SK-N-SH (cell line): ENCODE data around the gene CFAP44. TPM values are rescaled to one million over a fixed set of nuclear protein-coding genes. Genes with fewer than 3 reads are reported as not detected.

Source experiments
- CTCF ChIA-PET: fragments of 300-600, 350-600 bp; formaldehyde crosslinking; extraction: SDS; loops from one replicate; lab custom pipeline; 2021; lab: Yijun Ruan, JAX
- POLR2A ChIA-PET: fragments of 350-600 bp; sonication (Branson Sonifier 250); formaldehyde crosslinking; extraction: SDS; loops from one replicate; lab custom pipeline; 2020; ENCODE audit warnings: antibody characterized with exemption, inconsistent platforms; lab: Yijun Ruan, JAX
- DNase-seq: peaks from one replicate; pipeline ENCODE4 v3.0.0; 2012
- H2AFZ ChIP-seq: fragments of 200-600 bp; sonication (generic); 2 replicates; pipeline ENCODE4 v1.8.1; 2016; ENCODE audit warnings: antibody characterized with exemption, mild to moderate bottlenecking, low read depth
- H3F3A ChIP-seq: fragments of 200-600 bp; sonication (generic); replicated peaks from 2 replicates; pipeline ENCODE3; 2016; ENCODE audit warnings: antibody characterized with exemption, mild to moderate bottlenecking; ENCODE audit not compliant: insufficient read depth
- H3K27ac ChIP-seq, 2 experiments: fragments of 200-500 bp in 1 of 2; fragments of 200-600 bp in 1 of 2; sonication (Bioruptor generic) in 1 of 2; sonication (generic), shearing (Covaris generic) in 1 of 2; 2 replicates each; pipeline versions ENCODE4 v1.5.1 to v1.6.1; 2014 to 2016; ENCODE audit warnings: low read depth in 2 of 2, inconsistent platforms in 1 of 2, low read length in 1 of 2, mild to moderate bottlenecking in 1 of 2, mixed read lengths in 1 of 2
- H3K27me3 ChIP-seq: fragments of 200-600 bp; sonication (generic), shearing (Covaris generic); 2 replicates; pipeline ENCODE4 v1.6.1; 2016; ENCODE audit warnings: mixed run types; ENCODE audit not compliant: insufficient read depth
- H3K36me3 ChIP-seq, 2 experiments: fragments of 200-500 bp in 1 of 2; fragments of 200-600 bp in 1 of 2; sonication (Bioruptor generic) in 1 of 2; sonication (generic) in 1 of 2; replicated peaks in 1 of 2; 2 replicates each; pipeline versions ENCODE3 to v1.5.1; 2014 to 2016; ENCODE audit warnings: low read length in 1 of 2, mild to moderate bottlenecking in 1 of 2; ENCODE audit not compliant: insufficient read depth in 2 of 2, control insufficient read depth in 1 of 2
- H3K4me1 ChIP-seq, 2 experiments: fragments of 200-500 bp in 1 of 2; fragments of 200-600 bp in 1 of 2; sonication (Bioruptor generic) in 1 of 2; sonication (generic), shearing (Covaris generic) in 1 of 2; 2 replicates each; pipeline versions ENCODE4 v1.5.1 to v1.6.1; 2014 to 2016; ENCODE audit warnings: low read depth in 1 of 2, low read length in 1 of 2, mixed run types in 1 of 2; ENCODE audit not compliant: insufficient read depth in 2 of 2, control insufficient read depth in 1 of 2
- H3K4me2 ChIP-seq: fragments of 200-600 bp; sonication (generic), shearing (Covaris generic); 2 replicates; pipeline ENCODE4 v1.6.1; 2017; ENCODE audit warnings: mixed run types
- H3K4me3 ChIP-seq, 2 experiments: fragments of 200-500 bp in 1 of 2; fragments of 200-600 bp in 1 of 2; sonication (Bioruptor generic) in 1 of 2; sonication (generic), shearing (Covaris generic) in 1 of 2; 2 replicates each; pipeline versions ENCODE4 v1.5.1 to v1.8.1; 2014 to 2016; ENCODE audit warnings: low read depth in 2 of 2, inconsistent platforms in 1 of 2, low read length in 1 of 2, mild to moderate bottlenecking in 1 of 2, mixed read lengths in 1 of 2, moderate library complexity in 1 of 2
- H3K79me2 ChIP-seq: fragments of 200-600 bp; sonication (generic); 2 replicates; pipeline ENCODE4 v1.8.1; 2017; ENCODE audit warnings: mild to moderate bottlenecking; ENCODE audit not compliant: insufficient read depth
- H3K9ac ChIP-seq: fragments of 200-600 bp; sonication (generic); 2 replicates; pipeline ENCODE4 v1.6.1; 2017; ENCODE audit warnings: mixed run types
- H3K9me2 ChIP-seq: fragments of 200-600 bp; sonication (generic); 2 replicates; pipeline ENCODE4 v1.6.1; 2017; ENCODE audit warnings: mixed run types
- H3K9me3 ChIP-seq: fragments of 200-600 bp; sonication (generic); 2 replicates; pipeline ENCODE4 v1.6.1; 2017; ENCODE audit warnings: mixed run types, mild to moderate bottlenecking, moderate library complexity
- H4K20me1 ChIP-seq: fragments of 200-600 bp; sonication (generic); 2 replicates; pipeline ENCODE4 v1.6.1; 2017; ENCODE audit warnings: mild to moderate bottlenecking, mixed run types; ENCODE audit not compliant: insufficient read depth
- CHD2 ChIP-seq: fragments of 150-350 bp; IDR thresholded peaks from 2 replicates; pipeline ENCODE4 v1.6.1; 2018; ENCODE audit warnings: low read length; ENCODE audit not compliant: partially characterized antibody
- CTCF ChIP-seq: fragments of 200-600 bp; sonication (generic); IDR thresholded peaks from 2 replicates; pipeline ENCODE4 v1.6.1; 2017; ENCODE audit warnings: antibody characterized with exemption, mild to moderate bottlenecking, moderate library complexity
- EZH2phosphoT487 ChIP-seq: fragments of 200-600 bp; sonication (generic); IDR thresholded peaks from 2 replicates; pipeline ENCODE4 v1.6.1; 2017; ENCODE audit warnings: low read depth, mixed run types, mild to moderate bottlenecking, antibody characterized with exemption, moderate library complexity, borderline replicate concordance
- FOXM1 ChIP-seq: IDR thresholded peaks from 2 replicates; pipeline ENCODE4 v1.4.0; 2012; ENCODE audit warnings: low read depth, mild to moderate bottlenecking
- GABPA ChIP-seq: IDR thresholded peaks from 2 replicates; pipeline ENCODE4 v1.4.0; 2012; ENCODE audit warnings: low read depth, mild to moderate bottlenecking
- MAX ChIP-seq: IDR thresholded peaks from 2 replicates; pipeline ENCODE4 v1.4.0; 2012; ENCODE audit warnings: low read depth
- MEF2A ChIP-seq: IDR thresholded peaks from 2 replicates; pipeline ENCODE4 v1.4.0; 2012; ENCODE audit warnings: low read depth, borderline replicate concordance
- MXI1 ChIP-seq: IDR thresholded peaks from 2 replicates; pipeline ENCODE4 v1.6.1; 2012; ENCODE audit warnings: mild to moderate bottlenecking, low read depth, low read length, improper control_type of control experiment
- NRF1 ChIP-seq: IDR thresholded peaks from 2 replicates; pipeline ENCODE4 v1.6.1; 2012; ENCODE audit warnings: low read depth, mild to moderate bottlenecking, low read length
- POLR2AphosphoS5 ChIP-seq: IDR thresholded peaks from 2 replicates; pipeline ENCODE4 v1.6.1; 2012; ENCODE audit warnings: low read depth, low read length
- RAD21 ChIP-seq: IDR thresholded peaks from 2 replicates; pipeline ENCODE4 v1.6.1; 2012; ENCODE audit warnings: mild to moderate bottlenecking, low read length
- RCOR1 ChIP-seq: fragments of 150-350 bp; IDR thresholded peaks from 2 replicates; pipeline ENCODE4 v1.6.1; 2017; ENCODE audit warnings: antibody characterized with exemption, low read length
- REST ChIP-seq: IDR thresholded peaks from 2 replicates; pipeline ENCODE4 v1.6.1; 2012; ENCODE audit warnings: mild to moderate bottlenecking, low read depth, low read length, moderate library complexity
- RXRA ChIP-seq: IDR thresholded peaks from 2 replicates; pipeline ENCODE4 v1.4.0; 2012; ENCODE audit warnings: low read depth, mild to moderate bottlenecking, borderline replicate concordance
- SMC3 ChIP-seq: IDR thresholded peaks from 2 replicates; pipeline ENCODE4 v1.6.1; 2012; ENCODE audit warnings: low read depth, low read length, improper control_type of control experiment
- TAF1 ChIP-seq: IDR thresholded peaks from 2 replicates; pipeline ENCODE4 v1.6.1; 2012; ENCODE audit warnings: low read depth, mild to moderate bottlenecking, low read length, moderate library complexity, borderline replicate concordance
- TCF12 ChIP-seq: IDR thresholded peaks from 2 replicates; pipeline ENCODE4 v1.4.0; 2012
- TEAD4 ChIP-seq: IDR thresholded peaks from 2 replicates; pipeline ENCODE4 v1.4.0; 2012; ENCODE audit warnings: mild to moderate bottlenecking, borderline replicate concordance; ENCODE audit not compliant: insufficient read depth
- WGBS: methylation state at CpG from one replicate; pipeline ENCODE4 v1.1.6; 2017; ENCODE audit warnings: low lambda C conversion rate; 5-methylcytosine and 5-hydroxymethylcytosine counted together
- polyA plus RNA-seq, 3 experiments: library from polyadenylated mRNA; depleted of rRNA; stranded (reverse); fragments of >200 nt; gene quantifications; 2 replicates each; pipeline ENCODE4 v1.2.3, GENCODE V29; 2012

The CFAP44 gene
- polyA plus RNA-seq, 1 of the 3 experiments (the other 2 are of a cell fraction), result 2.3 TPM

- Histone ChIP-seq H3K79me2 (no peaks in the 10 kb centered on the region), H3K9me3 (no peaks in the 10 kb centered on the region), H3K9me2 (no peaks in the 10 kb centered on the region), H3K9ac (no peak overlapping the region), H3K4me2 (no peak overlapping the region), H3F3A (no peaks in the 10 kb centered on the region), H3K27ac (no peak overlapping the region), H2AFZ (no peak overlapping the region), H3K4me1 (no peaks in the 10 kb centered on the region), H4K20me1 (no peaks in the 10 kb centered on the region), H3K4me3 (no peak overlapping the region), H3K36me3 (peaks cover 20 to 25% of the 10 kb centered on the region in 2 experiments), H3K27me3 (no peaks in the 10 kb centered on the region)
- WGBS, result 89% methylated on average over 8 of the region's 8 CpGs
- TF ChIP-seq SMC3 (no peak), TAF1 (no peak), RCOR1 (no peak), TEAD4 (no peak), GABPA (no peak), RXRA (no peak), REST (no peak), EZH2phosphoT487 (no peak), MAX (no peak), CHD2 (no peak), FOXM1 (no peak), RAD21 (no peak), MEF2A (no peak)
- CTCF ChIA-PET, result interaction anchor here (1.3 kb wide), 1 partner anchor 8 kb away, joined by 5 read pairs; no protein-coding TSS in a partner anchor
- POLR2A ChIA-PET, result no interaction called here
- no peak for DNase-seq
Observed at GRCh38 chr3:113485161-113485609, 43.9 kb upstream of the CFAP44 start.

- H3K79me2 ChIP-seq, result no peaks in the 10 kb centered on the region
- WGBS, result 75% methylated on average over 2 of the region's 2 CpGs
- no peak overlapping the region for H3K27ac ChIP-seq
- no peaks in the 10 kb centered on the region for H3K9me2 ChIP-seq
- H3K4me1 ChIP-seq, result no peaks in the 10 kb centered on the region; a peak in 1 of 4 replicates
- POLR2A ChIA-PET, result no interaction called here
- H3K9me3 ChIP-seq, result no peaks in the 10 kb centered on the region
- H3K9ac ChIP-seq, result no peak overlapping the region
- peaks cover 33 to 39% of the 10 kb centered on the region in 2 experiments for H3K36me3 ChIP-seq
- no peak overlapping the region for H3K4me3 ChIP-seq
- DNase-seq, result no peak
- no peak overlapping the region for H3K4me2 ChIP-seq
- no peak overlapping the region for H2AFZ ChIP-seq
- H3F3A ChIP-seq, result no peaks in the 10 kb centered on the region
- H4K20me1 ChIP-seq, result no peaks in the 10 kb centered on the region
- CTCF ChIA-PET, result no interaction called here
- H3K27me3 ChIP-seq, result no peaks in the 10 kb centered on the region
- TF ChIP-seq REST (no peak), CTCF (no peak), POLR2AphosphoS5 (no peak), NRF1 (no peak), SMC3 (no peak), TCF12 (no peak), MXI1 (no peak)
Observed at GRCh38 chr3:113468539-113468938, 27.2 kb upstream of the CFAP44 start.
